Measurements from ENCODE around the gene KCNK18. TPM values are rescaled to one million over a fixed set of nuclear protein-coding genes. Genes with fewer than 3 reads are reported as not detected.

The KCNK18 gene
- not detected in 2 replicates for total RNA-seq

GRCh38 chr10:117197189-117197588 lies at the start of gene KCNK18:
KCNK18 (plus strand) TSS chr10:117197489; CDS start chr10:117197489, 0 bp downstream.

GRCh38 chr10:117240621-117241529 lies 43.6 kb downstream of the KCNK18 start, which contains the start of gene SLC18A2:
SLC18A2 (plus strand) TSS chr10:117241114; CDS start chr10:117241694, 580 bp downstream.

Small RNAs within 50 kb of the gene (small RNA-seq; reads per million reads assigned to genes)
- 0.16 reads per million for gene MIR3663

Other genes with a start within 250 kb of the KCNK18 start
- 3.3 and 4.4 TPM in 2 replicates for gene SHTN1, start 192.3 kb upstream of the KCNK18 start, total RNA-seq
- not detected in 2 replicates for gene VAX1, start 59.2 kb upstream of the KCNK18 start, total RNA-seq
- not detected in 2 replicates for gene SLC18A2, start 43.6 kb downstream of the KCNK18 start, total RNA-seq
- gene PDZD8, start 178.0 kb downstream of the KCNK18 start, total RNA-seq, result 34.0 and 37.6 TPM in 2 replicates

Data from hair follicle dermal papilla cell (primary cell).